GM18868 (cell line): ENCODE results near the gene FBXO11.

Source experiments
- ATAC-seq: cut with Tn5 transposase; IDR thresholded peaks from one replicate; pipeline ENCODE4 v1.9.1; 2021; ENCODE audit warnings: mild to moderate bottlenecking, moderate library complexity; ENCODE audit not compliant: unreplicated experiment

FBXO11 gene

GRCh38 chr2:47741637-47742036 is 164.7 kb downstream of the FBXO11 start:
- no peak for ATAC-seq

- no peak for ATAC-seq
These were observed 165.2 kb downstream of the FBXO11 start for GRCh38 chr2:47741101-47741500.
